ENCODE measurements around the gene ITPKA.

- no peak for TF ChIP-seq CTCF (optimal IDR thresholded peaks at IDR 0.05 in 1 of 3, IDR thresholded peaks at IDR 0.05 in 1 of 3, conservative IDR thresholded peaks at IDR 0.05 in 1 of 3; ENCODE audit: extremely low read depth in 1 of 3, insufficient read depth in 2 of 3, low read length in 3 of 3)
- TF ChIP-seq EZH2 (IDR thresholded peaks at IDR 0.05; ENCODE audit: low read length): no peak
Observed at GRCh38 chr15:41483519-41483918, 10.2 kb upstream of the ITPKA start.

Measured in keratinocyte (primary cell).